LoVo (cell line): ENCODE measurements around the gene NUDT3.
"Not testable (repeated sequence)": the region's sequence is repeated elsewhere in the genome, so short reads cannot be mapped to it uniquely, and the experiment has no call there.

Source experiments
- DNase-seq: peaks from one replicate; pipeline ENCODE4 v3.0.0-alpha.2; 2016; ENCODE audit warnings: low spot score

NUDT3 gene

DNA sequence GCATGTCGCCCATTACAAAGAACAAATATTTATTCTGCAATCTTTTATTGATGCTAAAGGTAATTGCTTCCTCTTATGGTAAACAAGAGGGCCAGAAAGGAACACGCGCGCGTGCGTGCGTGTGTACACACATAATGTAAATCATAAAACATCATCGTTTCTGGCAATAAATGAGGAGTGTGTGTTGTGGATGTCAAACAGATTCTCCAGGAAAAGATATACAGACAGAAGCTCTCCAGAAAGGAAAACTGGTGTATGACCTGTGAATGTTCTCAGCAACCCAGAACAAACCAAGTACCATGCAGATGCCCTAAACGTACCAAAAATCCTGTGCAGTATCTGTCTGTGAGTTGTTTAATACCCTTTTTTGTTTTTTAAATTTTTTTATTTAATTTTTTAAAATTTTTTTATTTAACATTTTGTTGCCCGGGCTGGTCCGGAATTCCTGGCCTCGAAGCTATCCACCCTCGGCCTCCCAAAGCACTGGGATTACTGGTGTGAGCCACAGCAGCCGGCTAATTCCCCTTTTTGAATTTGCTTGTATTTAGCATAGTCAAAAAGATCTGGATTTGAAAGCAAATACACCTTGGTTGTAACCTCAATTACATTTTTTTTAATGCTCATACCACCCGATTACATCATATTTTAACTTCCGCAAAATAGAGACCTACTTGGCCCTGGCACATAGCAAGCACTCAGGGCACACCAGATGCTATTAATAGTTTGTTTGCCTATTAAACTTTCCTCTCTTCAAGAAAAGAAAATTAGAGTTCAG lies 909 bp upstream of the NUDT3 start:
- DNase-seq = no peak

DNA sequence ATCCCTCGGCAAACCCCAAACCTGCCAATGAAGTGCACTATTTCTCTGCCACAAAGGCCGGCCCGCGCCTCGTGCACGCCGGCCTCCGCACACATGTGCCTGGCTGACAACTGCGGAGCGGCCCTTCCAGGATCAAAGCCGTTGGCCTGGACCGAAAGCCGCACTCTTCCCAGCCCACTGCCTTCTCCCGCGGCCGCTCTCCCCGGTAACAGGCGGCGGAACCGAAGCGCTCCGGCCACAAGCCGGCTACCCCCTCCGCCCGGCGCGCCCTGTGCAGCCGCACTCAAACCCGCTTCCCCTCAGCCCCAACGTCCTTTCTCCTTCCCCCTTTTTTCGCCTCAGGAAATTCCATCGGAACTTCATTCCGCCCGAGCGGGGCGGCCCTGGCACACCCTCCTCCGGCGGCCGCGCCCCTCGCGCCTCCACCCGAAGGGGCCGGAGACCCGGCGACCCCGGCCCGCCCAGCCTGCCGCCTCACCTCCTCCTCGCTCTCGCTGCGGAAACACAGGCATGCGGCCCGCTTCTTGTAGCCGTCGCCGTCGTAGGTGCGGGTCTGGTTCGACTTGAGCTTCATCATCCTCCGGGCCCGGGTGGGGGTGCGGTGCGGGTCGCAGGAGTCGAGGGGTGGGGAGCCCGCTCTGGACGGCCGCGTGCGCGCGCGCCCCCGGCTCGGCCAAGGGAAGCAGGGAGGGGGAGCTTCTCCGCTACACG lies 528 bp downstream of the NUDT3 start:
- DNase-seq = peak; percentile 47

DNA sequence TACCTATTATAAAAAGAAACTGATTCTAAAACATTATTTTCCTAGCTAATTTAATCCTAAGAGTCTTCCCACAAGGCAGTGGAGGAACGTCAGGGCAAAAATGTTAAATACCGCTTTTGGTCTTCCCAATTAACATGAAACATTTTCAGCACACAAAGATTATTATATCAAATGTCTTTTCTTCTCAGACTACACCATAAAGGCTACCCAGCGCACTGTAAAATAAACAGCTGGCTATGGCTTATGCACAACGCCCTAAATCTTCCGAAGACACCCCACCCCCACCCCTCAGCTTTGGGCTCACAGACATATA lies 1.0 kb downstream of the NUDT3 start:
- DNase-seq = no peak

GRCh38 chr6:34390531-34391472 lies 1.7 kb downstream of the NUDT3 start:
- peak; percentile 39 for DNase-seq

- DNase-seq = no peak
These were observed 3.4 kb downstream of the NUDT3 start for GRCh38 chr6:34389034-34389433.

- no peak for DNase-seq
These were observed 4.0 kb downstream of the NUDT3 start for GRCh38 chr6:34388421-34388820.

- DNase-seq = peak; percentile 40
These were observed 5.9 kb downstream of the NUDT3 start for GRCh38 chr6:34386316-34387137.

- DNase-seq = no peak
These were observed 6.7 kb downstream of the NUDT3 start for GRCh38 chr6:34385793-34386195.

DNA sequence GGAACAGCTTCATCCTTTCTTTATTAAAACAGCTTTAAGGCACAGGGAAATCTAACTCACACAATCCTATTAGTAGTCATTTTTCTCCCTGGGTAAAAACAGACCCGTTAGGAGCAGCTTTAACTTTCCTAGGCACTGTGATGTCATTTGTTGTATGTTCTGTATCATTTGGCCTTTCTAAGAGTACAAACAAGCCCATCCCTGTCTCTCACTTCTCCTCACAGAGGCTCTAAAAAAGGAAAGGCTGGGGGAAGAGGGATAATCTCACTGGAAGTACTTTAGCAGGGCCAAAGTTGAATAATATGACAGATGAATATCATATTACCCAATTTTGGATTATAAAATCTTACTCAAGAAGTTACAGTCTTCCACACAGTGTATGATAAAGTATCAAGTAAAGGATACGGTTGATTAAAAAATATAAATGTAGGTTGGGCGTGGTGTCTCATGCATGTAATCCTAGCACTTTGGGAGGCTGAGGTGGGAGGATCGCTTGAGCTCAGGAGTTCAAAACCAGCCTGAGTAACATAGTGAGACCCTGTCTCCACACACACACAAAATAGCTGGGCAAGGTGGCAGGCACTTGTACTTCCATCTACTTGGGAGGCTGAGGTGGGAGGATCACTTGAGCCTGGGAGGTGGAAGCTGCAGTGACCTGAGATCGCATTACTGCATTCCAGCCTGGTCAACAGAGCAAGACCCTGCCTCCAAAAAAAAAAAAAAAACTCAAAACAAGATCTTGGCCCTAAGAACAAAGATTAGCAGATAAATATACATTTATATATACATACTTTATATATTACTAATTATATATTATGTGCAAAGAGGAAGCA lies 7.9 kb downstream of the NUDT3 start:
- DNase-seq = no peak

GRCh38 chr6:34383656-34384320 lies 8.7 kb downstream of the NUDT3 start:
- no peak for DNase-seq

DNA sequence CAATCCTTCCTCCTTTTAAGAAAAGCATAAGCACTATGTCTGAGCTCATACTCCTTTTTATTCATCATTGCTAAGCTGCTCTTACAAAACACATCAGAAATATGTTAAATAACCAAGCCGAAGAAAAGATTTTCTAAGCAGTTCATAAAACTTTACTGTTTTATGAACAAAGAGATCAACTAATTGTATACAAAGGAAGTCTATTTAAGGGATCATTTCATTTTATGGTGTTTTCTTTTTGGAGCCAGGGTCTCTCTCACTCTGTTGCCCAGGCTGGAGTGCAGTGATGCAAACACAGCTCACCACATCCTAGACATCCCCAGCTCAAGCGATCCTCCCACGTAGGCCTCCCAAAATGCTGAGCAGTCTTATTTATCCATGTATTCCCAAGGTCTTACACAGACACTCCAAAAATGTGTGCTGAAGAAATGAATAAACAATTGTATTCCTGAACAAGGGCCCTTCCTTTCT lies 9.3 kb downstream of the NUDT3 start:
- no peak for DNase-seq

- no peak for DNase-seq
These were observed 11.4 kb downstream of the NUDT3 start for GRCh38 chr6:34381081-34381480.

- no peak for DNase-seq
These were observed 14.0 kb downstream of the NUDT3 start for GRCh38 chr6:34378470-34378869.

GRCh38 chr6:34377984-34378383 lies 14.5 kb downstream of the NUDT3 start:
- DNase-seq = no peak

DNA sequence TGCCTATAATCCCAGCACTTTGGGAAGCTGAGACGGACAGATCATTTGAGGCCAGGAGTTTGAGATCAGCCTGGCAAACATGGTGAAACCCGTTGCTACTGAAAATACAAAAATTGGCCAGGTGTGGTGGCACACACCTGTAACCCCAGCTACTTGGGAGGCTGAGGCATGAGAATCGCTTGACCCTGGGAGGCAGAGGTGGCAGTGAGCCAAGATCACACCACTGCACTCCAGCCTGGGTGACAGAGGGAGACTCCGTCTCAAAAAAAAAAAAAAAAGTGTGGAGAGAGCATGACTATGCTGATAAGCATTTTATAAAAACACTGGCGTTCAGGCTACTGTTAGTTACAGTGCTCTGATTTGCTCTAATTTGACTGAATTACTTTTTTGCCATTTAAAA lies 14.9 kb downstream of the NUDT3 start:
- not testable (repeated sequence) for DNase-seq

DNA sequence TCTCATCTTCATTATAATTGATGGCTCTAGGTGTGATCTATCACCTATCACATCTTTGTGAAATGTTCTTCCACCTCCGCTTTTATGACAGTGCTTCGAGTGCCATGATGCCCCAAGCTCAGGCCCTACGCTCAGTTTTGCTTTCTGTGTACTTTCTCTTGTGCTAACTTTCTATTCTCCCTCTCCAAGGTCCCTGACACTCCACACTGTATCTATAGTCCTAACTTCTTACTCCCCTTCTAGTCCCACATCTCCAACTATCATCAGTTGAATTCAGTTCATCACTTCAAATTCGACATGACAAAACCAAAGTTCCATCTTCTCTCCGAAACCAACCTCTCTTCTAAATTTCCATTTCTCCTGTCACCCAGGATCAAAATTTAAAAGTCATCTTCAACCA lies 16.6 kb downstream of the NUDT3 start:
- DNase-seq = no peak

GRCh38 chr6:34374508-34374907 lies 18.0 kb downstream of the NUDT3 start:
- no peak for DNase-seq

DNA sequence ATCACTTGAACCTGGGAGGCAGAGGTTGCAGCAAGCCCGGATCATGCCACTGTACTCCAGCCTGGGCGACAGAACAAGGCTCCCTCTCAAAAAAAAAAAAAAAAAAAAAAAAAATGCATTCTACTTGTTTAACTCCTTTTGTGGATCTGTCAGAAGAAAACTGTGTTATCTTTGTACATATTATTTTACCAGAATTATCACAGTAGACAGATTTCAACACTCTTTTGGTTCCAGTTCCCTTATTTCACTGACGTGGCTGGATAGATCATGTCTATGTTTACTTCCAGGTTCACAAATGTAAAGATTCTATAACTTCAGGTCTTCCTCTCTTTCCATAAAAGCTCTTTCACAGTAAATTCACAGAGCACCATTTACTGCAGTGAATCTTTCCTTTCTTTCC lies 18.4 kb downstream of the NUDT3 start:
- no peak for DNase-seq

- no peak for DNase-seq
These were observed 19.0 kb downstream of the NUDT3 start for GRCh38 chr6:34373511-34373910.

DNA sequence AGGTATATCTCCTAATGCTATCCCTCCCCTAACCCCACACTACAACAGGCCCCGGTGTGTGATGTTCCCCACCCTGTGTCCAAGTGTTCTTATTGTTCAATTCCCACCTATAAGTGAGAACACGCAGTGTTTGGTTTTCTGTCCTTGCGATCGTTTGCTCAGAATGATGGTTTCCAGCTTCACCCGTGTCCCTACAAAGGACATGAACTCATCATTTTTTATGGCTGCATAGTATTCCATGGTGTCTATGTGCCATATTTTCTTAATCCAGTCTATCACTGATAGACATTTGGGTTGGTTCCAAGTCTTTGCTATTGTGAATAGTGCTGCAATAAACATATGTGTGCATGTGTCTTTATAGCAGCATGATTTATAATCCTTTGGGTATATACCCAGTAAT lies 20.6 kb downstream of the NUDT3 start:
- not testable (repeated sequence) for DNase-seq
